ENCODE measurements around the gene GMPR2.

GRCh38 chr14:24246765-24247212 lies 14.1 kb downstream of the GMPR2 start:
- TF ChIP-seq, protein P1, sequence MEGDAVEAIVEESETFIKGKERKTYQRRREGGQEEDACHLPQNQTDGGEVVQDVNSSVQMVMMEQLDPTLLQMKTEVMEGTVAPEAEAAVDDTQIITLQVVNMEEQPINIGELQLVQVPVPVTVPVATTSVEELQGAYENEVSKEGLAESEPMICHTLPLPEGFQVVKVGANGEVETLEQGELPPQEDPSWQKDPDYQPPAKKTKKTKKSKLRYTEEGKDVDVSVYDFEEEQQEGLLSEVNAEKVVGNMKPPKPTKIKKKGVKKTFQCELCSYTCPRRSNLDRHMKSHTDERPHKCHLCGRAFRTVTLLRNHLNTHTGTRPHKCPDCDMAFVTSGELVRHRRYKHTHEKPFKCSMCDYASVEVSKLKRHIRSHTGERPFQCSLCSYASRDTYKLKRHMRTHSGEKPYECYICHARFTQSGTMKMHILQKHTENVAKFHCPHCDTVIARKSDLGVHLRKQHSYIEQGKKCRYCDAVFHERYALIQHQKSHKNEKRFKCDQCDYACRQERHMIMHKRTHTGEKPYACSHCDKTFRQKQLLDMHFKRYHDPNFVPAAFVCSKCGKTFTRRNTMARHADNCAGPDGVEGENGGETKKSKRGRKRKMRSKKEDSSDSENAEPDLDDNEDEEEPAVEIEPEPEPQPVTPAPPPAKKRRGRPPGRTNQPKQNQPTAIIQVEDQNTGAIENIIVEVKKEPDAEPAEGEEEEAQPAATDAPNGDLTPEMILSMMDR (conservative IDR thresholded peaks at IDR 0.05; ENCODE audit: low read depth, low read length): no peak
- TF ChIP-seq EZH2 (IDR thresholded peaks at IDR 0.05; ENCODE audit: low read length, unreplicated experiment): no peak
